ENCODE results near the gene TLL1.

TLL1 gene

GRCh38 chr4:165971446-165971845 lies 98.4 kb downstream of the TLL1 start:
- no peak for DNase-seq (ENCODE audit: low spot score)
- in situ Hi-C loops (cut with MboI; ENCODE audit: low sequenced_read_pairs, unreplicated experiment) = no loop called here
- TF ChIP-seq CTCF (IDR thresholded peaks at IDR 0.05; ENCODE audit: borderline replicate concordance, control extremely low read depth, extremely low read depth, insufficient read depth, missing control alignments) = no peak

GRCh38 chr4:165971933-165972332 lies 98.9 kb downstream of the TLL1 start:
- no peak for DNase-seq (ENCODE audit: low spot score)
- TF ChIP-seq CTCF (IDR thresholded peaks at IDR 0.05; ENCODE audit: borderline replicate concordance, control extremely low read depth, extremely low read depth, insufficient read depth, missing control alignments) = no peak
- in situ Hi-C loops (cut with MboI; ENCODE audit: low sequenced_read_pairs, unreplicated experiment) = no loop called here

GRCh38 chr4:165972747-165973146 lies 99.7 kb downstream of the TLL1 start:
- no peak for DNase-seq (ENCODE audit: low spot score)
- in situ Hi-C loops (cut with MboI; ENCODE audit: low sequenced_read_pairs, unreplicated experiment) = no loop called here
- no peak for TF ChIP-seq CTCF (IDR thresholded peaks at IDR 0.05; ENCODE audit: borderline replicate concordance, control extremely low read depth, extremely low read depth, insufficient read depth, missing control alignments)

- TF ChIP-seq CTCF (IDR thresholded peaks at IDR 0.05; ENCODE audit: borderline replicate concordance, control extremely low read depth, extremely low read depth, insufficient read depth, missing control alignments) = no peak
- in situ Hi-C loops (cut with MboI; ENCODE audit: low sequenced_read_pairs, unreplicated experiment) = no loop called here
- DNase-seq (ENCODE audit: low spot score) = no peak
These were observed 109.9 kb downstream of the TLL1 start for GRCh38 chr4:165982934-165983333.

- DNase-seq (ENCODE audit: low spot score) = no peak
- no peak for TF ChIP-seq CTCF (IDR thresholded peaks at IDR 0.05; ENCODE audit: borderline replicate concordance, control extremely low read depth, extremely low read depth, insufficient read depth, missing control alignments)
- in situ Hi-C loops (cut with MboI; ENCODE audit: low sequenced_read_pairs, unreplicated experiment) = no loop called here
These were observed 114.1 kb downstream of the TLL1 start for GRCh38 chr4:165986956-165987698.

- no peak for DNase-seq (ENCODE audit: low spot score)
- no peak for TF ChIP-seq CTCF (IDR thresholded peaks at IDR 0.05; ENCODE audit: borderline replicate concordance, control extremely low read depth, extremely low read depth, insufficient read depth, missing control alignments)
- in situ Hi-C loops (cut with MboI; ENCODE audit: low sequenced_read_pairs, unreplicated experiment) = no loop called here
These were observed 118.5 kb downstream of the TLL1 start for GRCh38 chr4:165991325-165992180.
